ENCODE results near the gene TJP3. TPM values are rescaled to one million over a fixed set of nuclear protein-coding genes. Genes with fewer than 3 reads are reported as not detected.

TJP3 gene
- total RNA-seq, 2 donors from 2014 or later, result 268 to 296 TPM

DNA sequence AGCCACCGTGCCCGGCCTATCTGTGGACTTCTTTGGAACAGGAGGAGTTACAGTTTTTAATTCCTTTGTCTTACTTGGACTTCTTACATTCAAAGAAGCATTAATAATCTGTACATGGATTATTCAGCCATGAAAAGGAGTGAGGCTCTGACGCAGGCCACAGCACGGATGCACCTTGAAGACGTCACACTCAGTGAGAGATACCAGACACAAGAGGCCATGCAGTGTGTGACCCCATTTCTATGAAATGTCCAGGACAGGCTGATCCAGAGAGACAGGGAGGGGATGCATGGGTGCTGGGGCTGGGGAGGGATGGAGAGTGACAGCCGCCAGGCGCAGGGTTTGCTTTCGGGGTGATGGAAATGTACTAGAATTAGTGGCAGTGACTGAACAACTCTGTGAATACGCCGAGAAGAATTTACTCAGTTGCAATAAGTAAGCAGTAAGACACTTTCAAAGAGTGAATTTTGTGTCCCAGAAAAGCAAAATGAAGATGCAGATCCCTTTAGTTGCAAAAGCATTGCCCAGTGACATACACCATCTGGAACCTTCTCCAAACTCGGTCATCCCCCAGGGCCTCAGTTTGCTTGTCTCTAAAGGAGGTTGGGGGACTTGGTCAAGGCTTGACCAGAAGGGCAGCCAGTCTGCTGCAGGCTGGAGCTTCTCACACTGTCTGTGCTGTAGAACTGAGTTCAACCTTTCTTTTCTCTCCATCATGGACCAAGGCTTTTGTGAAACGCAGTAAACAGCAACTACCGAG lies 33.2 kb upstream of the TJP3 start:
- H3K4me1 ChIP-seq, result no peaks in the 10 kb centered on the region
- no peaks in the 10 kb centered on the region for H3K9me3 ChIP-seq
- H3K36me3 ChIP-seq, result no peaks in the 10 kb centered on the region
- H3K27ac ChIP-seq, result no peak overlapping the region
- intact Hi-C loops (cut with DNase I), result no loop called here
- no peak for DNase-seq
- no peak overlapping the region for H3K4me3 ChIP-seq
- TF ChIP-seq CTCF (IDR thresholded peaks at IDR 0.05), result no peak
- no peaks in the 10 kb centered on the region for H3K27me3 ChIP-seq
- no peak overlapping the region for H3K9ac ChIP-seq (ENCODE audit: low read depth in 2 of 2, low read length in 2 of 2)

DNA sequence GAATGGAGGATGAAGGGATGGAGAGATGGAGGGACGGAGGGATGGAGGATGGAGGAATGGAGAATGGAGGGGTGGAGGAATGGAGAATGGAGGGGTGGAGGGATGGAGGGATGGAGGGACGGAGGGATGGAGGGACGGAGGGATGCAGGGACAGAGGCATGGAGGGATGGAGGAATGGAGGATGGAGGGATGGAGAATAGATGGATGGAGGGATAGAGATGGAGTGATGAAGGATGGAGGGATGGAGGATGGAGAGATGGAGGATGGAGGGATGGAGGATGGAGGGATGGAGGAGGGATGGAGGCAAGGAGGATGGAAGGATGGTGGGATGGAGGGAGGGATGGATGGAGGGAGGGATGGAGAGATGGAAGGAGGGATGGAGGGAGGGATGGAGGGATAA lies 30.0 kb upstream of the TJP3 start:
- H3K9ac ChIP-seq (ENCODE audit: low read depth in 2 of 2, low read length in 2 of 2), result no peak overlapping the region
- no peaks in the 10 kb centered on the region for H3K9me3 ChIP-seq
- no peaks in the 10 kb centered on the region for H3K36me3 ChIP-seq
- intact Hi-C loops (cut with DNase I), result no loop called here
- TF ChIP-seq CTCF (IDR thresholded peaks at IDR 0.05), result no peak
- no peak overlapping the region for H3K27ac ChIP-seq
- DNase-seq, result no peak
- H3K4me1 ChIP-seq, result no peaks in the 10 kb centered on the region
- no peaks in the 10 kb centered on the region for H3K27me3 ChIP-seq
- no peak overlapping the region for H3K4me3 ChIP-seq

- H3K27me3 ChIP-seq, result no peaks in the 10 kb centered on the region
- no peaks in the 10 kb centered on the region for H3K36me3 ChIP-seq
- no peak for DNase-seq
- TF ChIP-seq CTCF (IDR thresholded peaks at IDR 0.05), result no peak
- no peak overlapping the region for H3K27ac ChIP-seq
- no peak overlapping the region for H3K9ac ChIP-seq (ENCODE audit: low read depth in 2 of 2, low read length in 2 of 2)
- H3K4me3 ChIP-seq, result no peak overlapping the region
- no peaks in the 10 kb centered on the region for H3K9me3 ChIP-seq
- intact Hi-C loops (cut with DNase I), result no loop called here
- H3K4me1 ChIP-seq, result no peaks in the 10 kb centered on the region
Observed at GRCh38 chr19:3679138-3679537, 29.0 kb upstream of the TJP3 start.

- no peak overlapping the region for H3K9ac ChIP-seq (ENCODE audit: low read depth in 2 of 2, low read length in 2 of 2)
- no peaks in the 10 kb centered on the region for H3K27me3 ChIP-seq
- no peak overlapping the region for H3K27ac ChIP-seq
- no peaks in the 10 kb centered on the region for H3K4me1 ChIP-seq
- no peak for TF ChIP-seq CTCF (IDR thresholded peaks at IDR 0.05)
- no peak for DNase-seq
- intact Hi-C loops (cut with DNase I), result no loop called here
- no peaks in the 10 kb centered on the region for H3K36me3 ChIP-seq
- H3K4me3 ChIP-seq, result no peak overlapping the region
- H3K9me3 ChIP-seq, result no peaks in the 10 kb centered on the region
Observed at GRCh38 chr19:3679581-3679980, 28.6 kb upstream of the TJP3 start.

GRCh38 chr19:3680939-3681338 lies 27.2 kb upstream of the TJP3 start:
- Histone ChIP-seq H3K4me3 (no peak overlapping the region), H3K27me3 (no peaks in the 10 kb centered on the region), H3K36me3 (no peaks in the 10 kb centered on the region), H3K27ac (no peak overlapping the region), H3K9ac (ENCODE audit: low read depth in 2 of 2, low read length in 2 of 2) (no peak overlapping the region), H3K9me3 (no peaks in the 10 kb centered on the region), H3K4me1 (no peaks in the 10 kb centered on the region)
- DNase-seq, result no peak
- no peak for TF ChIP-seq CTCF (IDR thresholded peaks at IDR 0.05)
- intact Hi-C loops (cut with DNase I), result no loop called here

All from colonic mucosa (tissue), 4 donors.